BE2C (cell line): ENCODE measurements around the gene NDFIP2.

Experiments used
- DNase-seq: peaks from one replicate; pipeline ENCODE4 v3.0.0-alpha.2; 2020
- H3K27me3 ChIP-seq: fragments of 250-450 bp; sonication (Bioruptor Pico); 2 replicates; pipeline ENCODE4 v1.5.1; 2020; ENCODE audit warnings: mild to moderate bottlenecking
- H3K36me3 ChIP-seq: fragments of 250-450 bp; sonication (Bioruptor Pico); 2 replicates; pipeline ENCODE4 v1.5.1; 2020; ENCODE audit warnings: mild to moderate bottlenecking
- H3K4me1 ChIP-seq: fragments of 250-450 bp; sonication (Bioruptor Pico); 2 replicates; pipeline ENCODE4 v1.5.1; 2020
- H3K4me3 ChIP-seq: 2 replicates; pipeline ENCODE4 v1.5.1; 2011; ENCODE audit warnings: low read depth, low read length
- H3K9me3 ChIP-seq: fragments of 250-450 bp; sonication (Bioruptor Pico); 2 replicates; pipeline ENCODE4 v1.5.1; 2020
- TF ChIP-seq, protein P1 (sequence below): IDR thresholded peaks from 2 replicates; pipeline ENCODE4 v1.5.1; 2012; ENCODE audit warnings: mild to moderate bottlenecking, low read depth, low read length

NDFIP2 gene

DNA sequence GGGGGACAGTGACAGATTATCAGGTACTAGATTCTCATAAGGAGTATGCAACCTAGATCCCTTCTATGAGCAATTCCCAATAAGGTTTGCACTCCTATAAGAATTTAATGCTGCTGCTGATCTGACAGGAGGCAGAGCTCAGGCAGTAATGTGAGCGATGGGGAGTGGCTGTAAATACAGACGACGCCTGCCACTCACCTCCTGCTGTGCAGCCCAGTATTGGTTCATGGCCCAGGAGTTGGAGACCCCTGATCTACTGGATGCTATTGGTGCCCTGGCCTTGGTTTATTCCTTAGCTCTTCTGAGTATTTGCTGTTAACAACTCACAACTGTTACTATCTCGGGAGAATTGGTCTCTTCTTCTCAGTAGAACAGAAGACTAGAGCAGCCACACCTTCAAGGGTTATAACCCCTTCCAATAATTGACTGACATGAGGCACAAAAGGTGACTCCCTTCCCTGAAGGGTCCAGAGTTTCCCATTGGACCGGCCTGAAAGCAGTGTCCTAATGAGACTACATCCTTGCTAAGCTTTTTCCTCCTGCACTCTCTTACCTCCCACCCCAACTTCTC is 39.9 kb upstream of the NDFIP2 start:
- DNase-seq, result no peak
- Histone ChIP-seq H3K9me3 (no peaks in the 10 kb centered on the region), H3K4me3 (no peak overlapping the region), H3K36me3 (no peaks in the 10 kb centered on the region), H3K27me3 (no peaks in the 10 kb centered on the region), H3K4me1 (peaks cover 3% of the 10 kb centered on the region; the same call in 1 of the 2 replicates)
- TF ChIP-seq, protein P1, sequence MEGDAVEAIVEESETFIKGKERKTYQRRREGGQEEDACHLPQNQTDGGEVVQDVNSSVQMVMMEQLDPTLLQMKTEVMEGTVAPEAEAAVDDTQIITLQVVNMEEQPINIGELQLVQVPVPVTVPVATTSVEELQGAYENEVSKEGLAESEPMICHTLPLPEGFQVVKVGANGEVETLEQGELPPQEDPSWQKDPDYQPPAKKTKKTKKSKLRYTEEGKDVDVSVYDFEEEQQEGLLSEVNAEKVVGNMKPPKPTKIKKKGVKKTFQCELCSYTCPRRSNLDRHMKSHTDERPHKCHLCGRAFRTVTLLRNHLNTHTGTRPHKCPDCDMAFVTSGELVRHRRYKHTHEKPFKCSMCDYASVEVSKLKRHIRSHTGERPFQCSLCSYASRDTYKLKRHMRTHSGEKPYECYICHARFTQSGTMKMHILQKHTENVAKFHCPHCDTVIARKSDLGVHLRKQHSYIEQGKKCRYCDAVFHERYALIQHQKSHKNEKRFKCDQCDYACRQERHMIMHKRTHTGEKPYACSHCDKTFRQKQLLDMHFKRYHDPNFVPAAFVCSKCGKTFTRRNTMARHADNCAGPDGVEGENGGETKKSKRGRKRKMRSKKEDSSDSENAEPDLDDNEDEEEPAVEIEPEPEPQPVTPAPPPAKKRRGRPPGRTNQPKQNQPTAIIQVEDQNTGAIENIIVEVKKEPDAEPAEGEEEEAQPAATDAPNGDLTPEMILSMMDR, result no peak

GRCh38 chr13:79442221-79442620 is 38.7 kb upstream of the NDFIP2 start:
- DNase-seq, result no peak
- Histone ChIP-seq H3K27me3 (no peaks in the 10 kb centered on the region), H3K4me1 (peaks cover 3% of the 10 kb centered on the region; the same call in 1 of the 2 replicates), H3K36me3 (no peaks in the 10 kb centered on the region), H3K9me3 (no peaks in the 10 kb centered on the region), H3K4me3 (no peak overlapping the region)
- TF ChIP-seq, protein P1, result no peak

DNA sequence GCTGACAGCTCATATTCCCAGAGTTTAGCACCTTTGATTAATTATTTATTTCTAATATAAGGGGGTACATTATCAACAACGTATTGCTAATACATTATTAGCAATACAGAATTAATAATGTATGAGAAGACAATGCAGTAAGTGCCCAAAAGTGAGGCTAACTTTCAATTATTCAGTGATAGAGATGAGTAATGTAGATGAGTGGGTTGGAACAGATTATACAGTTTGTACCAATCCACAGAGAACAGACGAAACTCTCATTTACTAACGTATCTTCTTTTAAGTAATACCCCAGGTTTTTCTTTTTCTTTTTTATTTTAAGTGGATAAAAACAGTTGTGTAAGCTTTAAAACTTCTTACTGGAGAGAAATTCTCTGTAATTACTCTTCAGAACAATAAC is 38.2 kb upstream of the NDFIP2 start:
- Histone ChIP-seq H3K4me1 (peaks cover 3% of the 10 kb centered on the region; the same call in 1 of the 2 replicates), H3K9me3 (no peaks in the 10 kb centered on the region), H3K27me3 (no peaks in the 10 kb centered on the region), H3K36me3 (no peaks in the 10 kb centered on the region), H3K4me3 (no peak overlapping the region)
- TF ChIP-seq, protein P1, result no peak
- DNase-seq, result no peak

GRCh38 chr13:79445968-79446645 is 34.8 kb upstream of the NDFIP2 start:
- DNase-seq, result no peak
- TF ChIP-seq, protein P1, result no peak
- Histone ChIP-seq H3K27me3 (no peaks in the 10 kb centered on the region), H3K9me3 (no peaks in the 10 kb centered on the region), H3K36me3 (no peaks in the 10 kb centered on the region), H3K4me1 (peaks cover 3% of the 10 kb centered on the region; the same call in 1 of the 2 replicates), H3K4me3 (no peak overlapping the region)

DNA sequence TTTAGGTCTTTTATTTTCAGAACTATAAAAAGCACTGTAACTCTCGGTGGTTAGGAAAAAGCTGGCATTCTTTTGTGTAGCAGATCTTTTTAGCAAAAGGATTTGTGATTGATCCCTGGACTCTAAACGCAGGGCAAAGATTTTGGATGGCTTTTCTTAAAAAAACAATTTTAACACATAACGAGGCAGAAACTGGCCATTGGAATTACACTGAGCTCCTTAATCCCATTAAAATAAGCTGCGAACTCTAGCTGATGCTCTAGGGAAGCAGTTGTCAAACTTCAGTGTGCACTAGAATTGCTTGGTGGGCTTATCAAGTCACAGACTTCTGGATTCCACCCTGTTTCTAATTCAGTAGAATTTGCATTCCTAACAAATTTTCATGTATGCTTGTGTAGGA is 33.8 kb upstream of the NDFIP2 start:
- no peak for DNase-seq
- H3K36me3 ChIP-seq, result no peaks in the 10 kb centered on the region
- no peak overlapping the region for H3K4me3 ChIP-seq
- H3K27me3 ChIP-seq, result no peaks in the 10 kb centered on the region
- H3K9me3 ChIP-seq, result no peaks in the 10 kb centered on the region
- H3K4me1 ChIP-seq, result peaks cover 7% of the 10 kb centered on the region; the same call in 1 of the 2 replicates
- TF ChIP-seq, protein P1, result no peak

GRCh38 chr13:79447741-79448140 is 33.2 kb upstream of the NDFIP2 start:
- DNase-seq, result no peak
- H3K9me3 ChIP-seq, result no peaks in the 10 kb centered on the region
- TF ChIP-seq, protein P1, result no peak
- H3K4me1 ChIP-seq, result peaks cover 5% of the 10 kb centered on the region
- no peaks in the 10 kb centered on the region for H3K27me3 ChIP-seq
- no peak overlapping the region for H3K4me3 ChIP-seq
- no peaks in the 10 kb centered on the region for H3K36me3 ChIP-seq
